PC-9 (cell line): ENCODE data around the gene ZRANB1.

ENCODE experiments used
- EZH2 ChIP-seq: fragments of 200-600 bp; sonication (generic); IDR thresholded peaks from 2 replicates; pipeline ENCODE4 v1.8.0; 2017; ENCODE audit warnings: antibody characterized with exemption, low read depth
- TF ChIP-seq, protein P1 (sequence below): fragments of 200-600 bp; sonication (generic); conservative IDR thresholded peaks from 2 replicates; pipeline ENCODE4 v1.6.1; 2017; ENCODE audit warnings: mixed run types, antibody characterized with exemption, mild to moderate bottlenecking, moderate library complexity

DNA sequence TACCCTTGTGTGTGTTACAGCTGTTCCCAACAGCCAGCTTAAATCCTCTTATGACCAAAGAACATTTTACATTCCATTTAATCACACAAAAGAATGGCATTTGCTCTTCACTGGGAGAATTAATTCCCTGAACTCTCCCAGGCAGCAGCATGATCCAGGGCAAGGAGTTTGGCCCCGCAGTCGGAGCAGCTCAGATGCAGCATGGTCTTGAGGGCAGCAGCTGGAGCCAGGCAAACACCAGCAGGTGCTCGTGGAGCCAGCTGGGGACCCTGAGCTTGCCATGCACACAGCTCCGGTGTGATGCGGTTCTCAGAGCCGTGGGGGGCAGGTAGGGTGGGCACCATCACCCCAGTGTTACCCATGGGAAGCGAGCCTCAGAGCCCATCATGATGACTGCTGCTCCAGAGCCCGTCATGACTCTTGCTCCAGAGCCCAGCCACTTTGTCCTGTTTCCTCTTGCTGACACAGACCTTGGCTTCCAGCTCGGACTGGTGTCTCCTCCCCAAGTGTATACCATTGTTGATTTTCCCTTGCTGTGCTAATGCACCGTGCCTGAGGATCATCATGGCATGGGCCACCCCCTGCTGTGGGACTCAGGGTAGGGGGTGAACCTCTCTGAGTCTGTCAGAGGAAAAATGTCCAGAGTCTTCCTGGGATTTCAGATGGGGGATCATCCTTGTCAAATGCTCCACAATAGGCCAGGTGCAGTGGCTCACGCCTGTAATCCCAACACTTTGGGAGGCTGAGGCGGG is 75.8 kb downstream of the ZRANB1 start:
- TF ChIP-seq, protein P1, sequence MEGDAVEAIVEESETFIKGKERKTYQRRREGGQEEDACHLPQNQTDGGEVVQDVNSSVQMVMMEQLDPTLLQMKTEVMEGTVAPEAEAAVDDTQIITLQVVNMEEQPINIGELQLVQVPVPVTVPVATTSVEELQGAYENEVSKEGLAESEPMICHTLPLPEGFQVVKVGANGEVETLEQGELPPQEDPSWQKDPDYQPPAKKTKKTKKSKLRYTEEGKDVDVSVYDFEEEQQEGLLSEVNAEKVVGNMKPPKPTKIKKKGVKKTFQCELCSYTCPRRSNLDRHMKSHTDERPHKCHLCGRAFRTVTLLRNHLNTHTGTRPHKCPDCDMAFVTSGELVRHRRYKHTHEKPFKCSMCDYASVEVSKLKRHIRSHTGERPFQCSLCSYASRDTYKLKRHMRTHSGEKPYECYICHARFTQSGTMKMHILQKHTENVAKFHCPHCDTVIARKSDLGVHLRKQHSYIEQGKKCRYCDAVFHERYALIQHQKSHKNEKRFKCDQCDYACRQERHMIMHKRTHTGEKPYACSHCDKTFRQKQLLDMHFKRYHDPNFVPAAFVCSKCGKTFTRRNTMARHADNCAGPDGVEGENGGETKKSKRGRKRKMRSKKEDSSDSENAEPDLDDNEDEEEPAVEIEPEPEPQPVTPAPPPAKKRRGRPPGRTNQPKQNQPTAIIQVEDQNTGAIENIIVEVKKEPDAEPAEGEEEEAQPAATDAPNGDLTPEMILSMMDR: no peak
- TF ChIP-seq EZH2: no peak
